ENCODE results near the gene UNC79.

- TF ChIP-seq CTCF (IDR thresholded peaks at IDR 0.05) = no peak
- no peak for TF ChIP-seq POLR2A (IDR thresholded peaks at IDR 0.05)
Observed at GRCh38 chr14:93716002-93716745, 285.4 kb downstream of the UNC79 start.

Data from thyroid gland (tissue), 4 donors.